Heart left ventricle (tissue), 16 donors: ENCODE results near the gene ITSN1. TPM values are rescaled to one million over a fixed set of nuclear protein-coding genes. Genes with fewer than 3 reads are reported as not detected.

Experiments
- ATAC-seq, 4 donors: fragments of 200-7000 bp; cut with Tn5 transposase; one replicate each; pipeline ENCODE4 v1.9.1; 2020 to 2022; ENCODE audit warnings: moderate library complexity in 4 of 4, mild to moderate bottlenecking in 3 of 4, moderate number of reproducible peaks in 1 of 4
- DNase-seq, 5 donors: peaks; one replicate each; pipeline ENCODE4 v3.0.0-alpha.2; 2020
- H3K27ac ChIP-seq, 12 donors: fragments of 200-600 bp; sonication (generic) in 4 of 12; one replicate each; pipeline versions ENCODE4 v1.5.0 to v1.8.0; 2016 to 2022; ENCODE audit warnings: mild to moderate bottlenecking in 2 of 12
- H3K27me3 ChIP-seq, 9 donors: fragments of 200-600 bp; sonication (generic) in 2 of 9; one replicate each; pipeline versions ENCODE4 v1.5.1 to v1.8.0; 2016 to 2022; ENCODE audit warnings: mild to moderate bottlenecking in 3 of 9
- H3K36me3 ChIP-seq, 9 donors: fragments of 200-600 bp; sonication (generic) in 2 of 9; one replicate each; pipeline versions ENCODE4 v1.5.0 to v1.8.0; 2018 to 2022; ENCODE audit warnings: mild to moderate bottlenecking in 2 of 9
- H3K4me1 ChIP-seq, 12 donors: fragments of 200-600 bp; sonication (generic) in 4 of 12; one replicate each; pipeline versions ENCODE4 v1.5.0 to v1.8.0; 2016 to 2022; ENCODE audit warnings: mild to moderate bottlenecking in 3 of 12
- H3K4me3 ChIP-seq, 12 donors: fragments of 200-600 bp; sonication (generic) in 4 of 12; one replicate each; pipeline versions ENCODE4 v1.5.0 to v1.8.0; 2017 to 2022; ENCODE audit warnings: mild to moderate bottlenecking in 9 of 12, moderate library complexity in 4 of 12
- H3K9me3 ChIP-seq, 12 donors: fragments of 200-600 bp; sonication (generic) in 4 of 12; one replicate each; pipeline versions ENCODE4 v1.5.0 to v1.8.0; 2016 to 2022; ENCODE audit warnings: mild to moderate bottlenecking in 1 of 12
- CTCF ChIP-seq, 12 donors: fragments of 200-600 bp; sonication (generic) in 4 of 12; IDR thresholded peaks; one replicate each; pipeline versions ENCODE4 v1.5.0 to v1.8.0; 2018 to 2022; ENCODE audit warnings: antibody characterized with exemption in 12 of 12, mild to moderate bottlenecking in 5 of 12
- POLR2A ChIP-seq, 2 donors: fragments of 450-650 bp; IDR thresholded peaks; one replicate each; pipeline ENCODE4 v1.6.1; 2017; ENCODE audit warnings: antibody characterized with exemption in 2 of 2, mild to moderate bottlenecking in 2 of 2, moderate library complexity in 2 of 2
- WGBS, 4 donors: extraction: QIAGEN DNeasy Blood & Tissue Kit in 2 of 4; methylation state at CpG; one replicate each; pipeline versions ENCODE4 v1.1.5 to v1.1.7; 2013 to 2018; 5-methylcytosine and 5-hydroxymethylcytosine counted together
- intact Hi-C, 10 donors: fragments of 100-400 bp; cut with DNase I; formaldehyde crosslinking; loops; one replicate each; pipeline versions ENCODE4 v1.11.1 to v1.14.2; 2022
- polyA plus RNA-seq, 2 donors: library from polyadenylated mRNA; stranded (reverse); fragments of 200-250 nt; gene quantifications; one replicate each; pipeline ENCODE4 v1.2.3, GENCODE V29; 2013
- total RNA-seq, 9 donors: library from RNA; depleted of rRNA in 2 of 9; stranded (reverse); fragments of >200 nt in 2 of 9; fragmentation: NEBNext Ultra II Directional in 3 of 9; extraction: Animal tissue kit (Norgen Biotek cat#: 25700) in 3 of 9; gene quantifications; one replicate each; pipeline versions ENCODE4 v1.1.0 to v1.2.4, GENCODE V29; 2016 to 2023
- donor health status: ischemic (EF 13 %, LVEDD 7.1; RV severe dilation, severe dysfunction).
- donor health status: healthy with polysubstance abuse.
- donor health status: DM: no; HTN: yes; CAD: no.
- donor health status: DM: no; HTN: no; CAD: no.
- donor health status: ischemic (EF 25% LVEDD 6.9; RV normal size, moderate dysfunction).
- donor health status: ischemic (EF 25% LVEDD 5.7; RV mildly dilated, moderate dysfunction).
- donor health status: healthy.
- donor health status: DM: yes; HTN: yes; CAD: no.
- donor health status: ischemic (EF 35%, LVEDD 5.7; RV mildly dilated, moderate dysfunction).
- donor health status: nonischemic (EF 11% LVEDD 7.7; RV severe dilation, severe dysfunction).
- donor health status: DM: yes; HTN: yes; CAD: no.
- donor health status: PGD.
- donor health status: ischemic (EF 29% LVEDD 5.4; RV normal size, mild dysfunction).
- donor health status: nonischemic (EF 23%, LVEDD 6.1; RV moderate dilation, normal function).

ITSN1 gene
- total and polyA plus RNA-seq, 11 donors, result 17.2 to 51.5 (median 34.0) TPM

GRCh38 chr21:33898586-33898985, 256.3 kb downstream of the ITSN1 start:
- no peak for ATAC-seq
- no peaks in the 10 kb centered on the region for H3K9me3 ChIP-seq
- intact Hi-C loops, result loop anchor here in 5 of 10 donors (5.0 to 10.0 kb wide), 2 partner anchors 254 to 256 kb away; partner anchors contain the start of genes CRYZL1 (in 5 of the 5) and ITSN1 (in 5 of the 5)
- H3K4me3 ChIP-seq, result no peak overlapping the region
- DNase-seq, result no peak
- TF ChIP-seq CTCF (IDR thresholded peaks at IDR 0.05) (no peak), POLR2A (IDR thresholded peaks at IDR 0.05) (no peak)
- H3K36me3 ChIP-seq, result peaks cover 0 to 42% (median 31%) of the 10 kb centered on the region in 9 donors
- H3K27me3 ChIP-seq, result no peaks in the 10 kb centered on the region
- H3K4me1 ChIP-seq, result peaks cover 0 to 20% (median 4%) of the 10 kb centered on the region in 12 donors
- WGBS, 4 donors, result 91 to 95% (median 94%) methylated on average over 3 of the region's 3 CpGs
- peak overlapping the region in 1 of 12 donors; percentile 34 for H3K27ac ChIP-seq

GRCh38 chr21:33899199-33899598, 256.9 kb downstream of the ITSN1 start:
- intact Hi-C loops, result loop anchor here in 5 of 10 donors (5.0 to 10.0 kb wide), 2 partner anchors 254 to 257 kb away; partner anchors contain the start of genes CRYZL1 (in 5 of the 5) and ITSN1 (in 5 of the 5)

GRCh38 chr21:33901412-33902288, 259.3 kb downstream of the ITSN1 start:
- Histone ChIP-seq H3K4me3 (no peak overlapping the region), H3K27ac (peak overlapping the region in 1 of 12 donors; percentile 18), H3K9me3 (no peaks in the 10 kb centered on the region), H3K27me3 (no peaks in the 10 kb centered on the region), H3K36me3 (peaks cover 0 to 73% (median 61%) of the 10 kb centered on the region in 9 donors), H3K4me1 (peaks cover 0 to 5% (median 0%) of the 10 kb centered on the region in 12 donors)
- ATAC-seq (peak; percentile 41 to 70 (median 68)), DNase-seq (peak in 2 of 5 donors; percentile 23 to 36)
- TF ChIP-seq CTCF (IDR thresholded peaks at IDR 0.05), result peak in 10 of 12 donors; percentile 20 to 59 (median 39)
- no peak for TF ChIP-seq POLR2A (IDR thresholded peaks at IDR 0.05)
- WGBS, 4 donors, result 62 to 65% (median 64%) methylated on average over 13 of the region's 13 CpGs
- intact Hi-C loops, result loop anchor here in 1 of 10 donors (10.0 kb wide), 1 partner anchor 723 kb away; no protein-coding TSS in a partner anchor

More at GRCh38 chr21:33899199-33899598, 256.9 kb downstream of the ITSN1 start:
- Histone ChIP-seq H3K27ac (peak overlapping the region in 1 of 12 donors; percentile 34), H3K4me3 (no peak overlapping the region), H3K27me3 (no peaks in the 10 kb centered on the region), H3K4me1 (peaks cover 0 to 14% (median 4%) of the 10 kb centered on the region in 12 donors), H3K36me3 (peaks cover 0 to 49% (median 37%) of the 10 kb centered on the region in 9 donors), H3K9me3 (no peaks in the 10 kb centered on the region)
- no peak for TF ChIP-seq CTCF (IDR thresholded peaks at IDR 0.05)
- TF ChIP-seq POLR2A (IDR thresholded peaks at IDR 0.05), result no peak
- DNase-seq (no peak), ATAC-seq (no peak)
- 87 to 90% (median 87%) methylated on average over 5 of the region's 5 CpGs for WGBS, 4 donors

GRCh38 chr21:33902349-33902748, 260.0 kb downstream of the ITSN1 start:
- intact Hi-C loops, result loop anchor here in 1 of 10 donors (10.0 kb wide), 1 partner anchor 722 kb away; no protein-coding TSS in a partner anchor
- WGBS, 4 donors, result 73 to 89% (median 78%) methylated on average over 4 to 6 of the region's 6 CpGs
- no peaks in the 10 kb centered on the region for H3K27me3 ChIP-seq
- DNase-seq (no peak), ATAC-seq (peak; percentile 41 to 63 (median 54))
- H3K4me1 ChIP-seq, result peaks cover 0 to 5% (median 0%) of the 10 kb centered on the region in 12 donors
- H3K9me3 ChIP-seq, result no peaks in the 10 kb centered on the region
- peaks cover 0 to 80% (median 68%) of the 10 kb centered on the region in 9 donors for H3K36me3 ChIP-seq
- H3K27ac ChIP-seq, result no peak overlapping the region
- no peak overlapping the region for H3K4me3 ChIP-seq
- TF ChIP-seq POLR2A (IDR thresholded peaks at IDR 0.05), result no peak
- TF ChIP-seq CTCF (IDR thresholded peaks at IDR 0.05), result no peak
